22Rv1 (cell line): ENCODE results near the gene QSOX2.

ENCODE experiments used
- CTCF ChIP-seq: fragments of 450-650 bp; IDR thresholded peaks from 2 replicates; pipeline ENCODE4 v1.5.1; 2017; ENCODE audit warnings: mild to moderate bottlenecking
- ZFX ChIP-seq: fragments of 450-650 bp; IDR thresholded peaks from 2 replicates; pipeline ENCODE4 v1.6.1; 2017; ENCODE audit warnings: antibody characterized with exemption, borderline replicate concordance

- TF ChIP-seq CTCF (peak; percentile 93), ZFX (no peak)
These were observed 38.0 kb upstream of the QSOX2 start for GRCh38 chr9:136283291-136284235.
